MCF 10A (cell line): ENCODE data around the gene ALOXE3. TPM values are rescaled to one million over a fixed set of nuclear protein-coding genes. Genes with fewer than 3 reads are reported as not detected.

Source experiments
- BruUV-seq: library from RNA; stranded (reverse); fragments of 400-500 nt; replicated peaks from 2 replicates; lab custom pipeline; 2021; lab: Mats Ljungman, UMichigan
- CTCF ChIA-PET: fragments of 300-600 bp; sonication (Branson Sonifier 250); formaldehyde crosslinking; extraction: SDS; loops from one replicate; lab custom pipeline; 2021; ENCODE audit warnings: antibody characterized with exemption, inconsistent platforms; lab: Yijun Ruan, JAX
- POLR2A ChIA-PET: fragments of 300-600, 350-650 bp; sonication (Branson Sonifier 250); formaldehyde crosslinking; extraction: SDS; loops from one replicate; lab custom pipeline; 2020; ENCODE audit warnings: antibody characterized with exemption, inconsistent platforms; lab: Yijun Ruan, JAX
- DNase-seq: peaks from one replicate; pipeline ENCODE4 v3.0.0-alpha.2; 2018; ENCODE audit not compliant: unreplicated experiment
- H3K27ac Mint-ChIP-seq: one replicate; pipeline ENCODE4 v1.8.0; 2022; ENCODE audit warnings: mild to moderate bottlenecking, low read depth, mixed read lengths; ENCODE audit not compliant: unreplicated experiment
- H3K27me3 Mint-ChIP-seq: one replicate; pipeline ENCODE4 v1.8.0; 2022; ENCODE audit warnings: mixed read lengths; ENCODE audit not compliant: insufficient read depth, unreplicated experiment
- H3K36me3 Mint-ChIP-seq: one replicate; pipeline ENCODE4 v1.8.0; 2022; ENCODE audit warnings: mild to moderate bottlenecking, moderate library complexity, mixed read lengths; ENCODE audit not compliant: insufficient read depth, unreplicated experiment
- H3K4me1 Mint-ChIP-seq: one replicate; pipeline ENCODE4 v1.8.0; 2022; ENCODE audit warnings: mixed read lengths; ENCODE audit not compliant: insufficient read depth, unreplicated experiment
- H3K4me3 Mint-ChIP-seq: one replicate; pipeline ENCODE4 v1.8.0; 2022; ENCODE audit warnings: mild to moderate bottlenecking, moderate library complexity, mixed read lengths; ENCODE audit not compliant: unreplicated experiment
- H3K9me3 Mint-ChIP-seq: one replicate; pipeline ENCODE4 v1.8.0; 2022; ENCODE audit warnings: mixed read lengths; ENCODE audit not compliant: unreplicated experiment
- CTCF ChIP-seq: fragments of 200-600 bp; IDR thresholded peaks from one replicate; pipeline ENCODE4 v1.8.0; 2022; ENCODE audit warnings: antibody characterized with exemption, mild to moderate bottlenecking; ENCODE audit not compliant: unreplicated experiment
- intact Hi-C: fragments of 100-400 bp; cut with micrococcal nuclease; formaldehyde crosslinking; loops from 2 replicates; pipeline ENCODE4 v1.14.1; 2022
- total RNA-seq: library from RNA; stranded (reverse); gene quantifications from 2 replicates; pipeline ENCODE4 v1.2.3, GENCODE V29; 2022

ALOXE3 gene
- total RNA-seq, 1 experiment from 2014 or later = 13.1 TPM

GRCh38 chr17:8133941-8134340 is 15.6 kb upstream of the ALOXE3 start:
- H3K36me3 Mint-ChIP-seq = no peaks in the 10 kb centered on the region
- BruUV-seq = no TSS peak
- no peak overlapping the region for H3K4me3 Mint-ChIP-seq

GRCh38 chr17:8133399-8133798 is 15.1 kb upstream of the ALOXE3 start:
- TF ChIP-seq CTCF = no peak
- H3K4me1 Mint-ChIP-seq = peaks cover 6% of the 10 kb centered on the region
- ChIA-PET CTCF (interaction anchor here (0.7 to 3.1 kb wide), 4 partner anchors 13 to 88 kb away, joined by 3 to 7 read pairs (median 4); no protein-coding TSS in a partner anchor), POLR2A (interaction anchor here (0.5 to 19.5 kb wide), 4 partner anchors 9 to 782 kb away, joined by 3 to 429 read pairs (median 3); partner anchors contain the start of genes HES7 and PER1)
- H3K9me3 Mint-ChIP-seq = no peaks in the 10 kb centered on the region
- intact Hi-C loops = no loop called here
- no peak overlapping the region for H3K4me3 Mint-ChIP-seq
- no peak overlapping the region for H3K27ac Mint-ChIP-seq
- no peaks in the 10 kb centered on the region for H3K36me3 Mint-ChIP-seq
- no peak for DNase-seq
- no peaks in the 10 kb centered on the region for H3K27me3 Mint-ChIP-seq
- no TSS peak for BruUV-seq

More at GRCh38 chr17:8133941-8134340, 15.6 kb upstream of the ALOXE3 start:
- no peak for TF ChIP-seq CTCF
- H3K27me3 Mint-ChIP-seq = no peaks in the 10 kb centered on the region
- no peaks in the 10 kb centered on the region for H3K9me3 Mint-ChIP-seq
- POLR2A ChIA-PET = interaction anchor here (1.1 to 19.5 kb wide), 3 partner anchors 10 to 39 kb away, joined by 3 to 429 read pairs (median 4); partner anchors contain the start of genes HES7 and PER1
- CTCF ChIA-PET = interaction anchor here (0.7 to 3.1 kb wide), 3 partner anchors 13 to 87 kb away, joined by 3 to 7 read pairs (median 3); no protein-coding TSS in a partner anchor
- peaks cover 6% of the 10 kb centered on the region for H3K4me1 Mint-ChIP-seq
- DNase-seq = no peak
- intact Hi-C loops = no loop called here
- H3K27ac Mint-ChIP-seq = no peak overlapping the region

GRCh38 chr17:8131844-8132441 is 13.6 kb upstream of the ALOXE3 start:
- no TSS peak for BruUV-seq
- H3K4me3 Mint-ChIP-seq = no peak overlapping the region
- no peaks in the 10 kb centered on the region for H3K27me3 Mint-ChIP-seq
- no peak for TF ChIP-seq CTCF
- POLR2A ChIA-PET = interaction anchor here (0.7 to 19.5 kb wide), 5 partner anchors 8 to 56 kb away, joined by 3 to 429 read pairs (median 3); partner anchors contain the start of genes HES7 and PER1
- no peak overlapping the region for H3K27ac Mint-ChIP-seq
- H3K36me3 Mint-ChIP-seq = no peaks in the 10 kb centered on the region
- intact Hi-C loops = no loop called here
- peak; percentile 55 for DNase-seq
- H3K9me3 Mint-ChIP-seq = no peaks in the 10 kb centered on the region
- peaks cover 11% of the 10 kb centered on the region for H3K4me1 Mint-ChIP-seq
- CTCF ChIA-PET = interaction anchor here (0.6 to 1.9 kb wide), 5 partner anchors 10 to 547 kb away, joined by 3 to 5 read pairs (median 3); no protein-coding TSS in a partner anchor

GRCh38 chr17:8128125-8128784 is 9.9 kb upstream of the ALOXE3 start:
- peaks cover 21% of the 10 kb centered on the region for H3K36me3 Mint-ChIP-seq
- H3K27ac Mint-ChIP-seq = no peak overlapping the region
- no peaks in the 10 kb centered on the region for H3K27me3 Mint-ChIP-seq
- H3K4me1 Mint-ChIP-seq = peaks cover 41% of the 10 kb centered on the region
- no peak for DNase-seq
- ChIA-PET POLR2A (interaction anchor here (19.5 kb wide), 1 partner anchor 26 kb away, joined by 429 read pairs; the partner anchor contains the start of gene PER1), CTCF (interaction anchor here (0.7 to 2.3 kb wide), 4 partner anchors 10 to 541 kb away, joined by 3 to 7 read pairs (median 6); no protein-coding TSS in a partner anchor)
- intact Hi-C loops = no loop called here
- H3K4me3 Mint-ChIP-seq = no peak overlapping the region
- no peak for TF ChIP-seq CTCF
- no TSS peak for BruUV-seq
- no peaks in the 10 kb centered on the region for H3K9me3 Mint-ChIP-seq
